GM12872 (cell line): ENCODE data around the gene CRHR2.
A peak's percentile ranks its signal among the peaks of the same experiment; 100 is the strongest.

Experiments used
- CTCF ChIP-seq: IDR thresholded peaks from 3 replicates; pipeline ENCODE4 v1.5.1; 2011; ENCODE audit warnings: low read depth, mild to moderate bottlenecking, low read length, moderate library complexity; ENCODE audit not compliant: insufficient read depth

CRHR2 gene

GRCh38 chr7:30706316-30706715, 24.1 kb upstream of the CRHR2 start:
- no peak for TF ChIP-seq CTCF

GRCh38 chr7:30705596-30705995, 23.3 kb upstream of the CRHR2 start:
- TF ChIP-seq CTCF = no peak

GRCh38 chr7:30705008-30705407, 22.8 kb upstream of the CRHR2 start:
- TF ChIP-seq CTCF = no peak

- TF ChIP-seq CTCF = no peak
Observed at GRCh38 chr7:30703756-30704155, 21.5 kb upstream of the CRHR2 start.

GRCh38 chr7:30702200-30702599, 19.9 kb upstream of the CRHR2 start:
- peak; percentile 45; the same call in 1 of the 3 replicates for TF ChIP-seq CTCF

GRCh38 chr7:30700941-30701340, 18.7 kb upstream of the CRHR2 start:
- TF ChIP-seq CTCF = no peak

GRCh38 chr7:30699706-30700495, 17.6 kb upstream of the CRHR2 start:
- TF ChIP-seq CTCF = no peak
